SK-N-SH treated with all-trans-retinoic acid at 6 μM for 48 hours (cell line): ENCODE measurements around the gene FBXO38.

Experiments used
- ATAC-seq: fragments of 200-7000 bp; cut with Tn5 transposase; 3 replicates; pipeline ENCODE4 v1.9.1; 2020; ENCODE audit warnings: mild to moderate bottlenecking, moderate library complexity
- ARNTL ChIP-seq: fragments of 450-650 bp; formaldehyde crosslinking; IDR thresholded peaks from 2 replicates; pipeline ENCODE4 v1.5.0; 2020; ENCODE audit warnings: low read depth, mild to moderate bottlenecking, moderate library complexity, borderline replicate concordance
- BACH2 ChIP-seq: fragments of 250-450 bp; sonication (Bioruptor Pico); IDR thresholded peaks from 2 replicates; pipeline ENCODE4 v1.9.0; 2021; ENCODE audit warnings: mild to moderate bottlenecking, borderline replicate concordance
- CREB5 ChIP-seq: fragments of 250-450 bp; sonication (Bioruptor Pico); IDR thresholded peaks from 2 replicates; pipeline ENCODE4 v1.5.1; 2020; ENCODE audit warnings: low read depth, mild to moderate bottlenecking, moderate library complexity
- CSDC2 ChIP-seq: fragments of 250-450 bp; sonication (Bioruptor Pico); IDR thresholded peaks from 2 replicates; pipeline ENCODE4 v1.5.0; 2020; ENCODE audit warnings: mild to moderate bottlenecking, moderate library complexity
- CSRNP3 ChIP-seq: fragments of 250-450 bp; sonication (Bioruptor Pico); IDR thresholded peaks from 2 replicates; pipeline ENCODE4 v1.5.1; 2021; ENCODE audit warnings: mild to moderate bottlenecking, moderate library complexity
- ESRRG ChIP-seq: fragments of 250-450 bp; sonication (Bioruptor Pico); IDR thresholded peaks from 2 replicates; pipeline ENCODE4 v1.6.1; 2021; ENCODE audit warnings: mild to moderate bottlenecking
- GLIS3 ChIP-seq: fragments of 250-450 bp; sonication (Bioruptor Pico); IDR thresholded peaks from 2 replicates; pipeline ENCODE4 v1.5.0; 2020; ENCODE audit warnings: mild to moderate bottlenecking, moderate library complexity
- ISL1 ChIP-seq: fragments of 250-450 bp; sonication (Bioruptor Pico); IDR thresholded peaks from 2 replicates; pipeline ENCODE4 v2.1.2; 2022; ENCODE audit warnings: mild to moderate bottlenecking, moderate library complexity
- OSR1 ChIP-seq: fragments of 250-450 bp; sonication (Bioruptor Pico); IDR thresholded peaks from 2 replicates; pipeline ENCODE4 v1.8.0; 2022; ENCODE audit warnings: moderate library complexity, mild to moderate bottlenecking, inconsistent platforms
- PATZ1 ChIP-seq: fragments of 250-450 bp; sonication (Bioruptor Pico); IDR thresholded peaks from 2 replicates; pipeline ENCODE4 v1.8.0; 2020; ENCODE audit warnings: mild to moderate bottlenecking, moderate library complexity, borderline replicate concordance
- POU6F1 ChIP-seq: fragments of 250-450 bp; sonication (Bioruptor Pico); IDR thresholded peaks from 2 replicates; pipeline ENCODE4 v1.8.0; 2021; ENCODE audit warnings: low read depth, mild to moderate bottlenecking, moderate library complexity, borderline replicate concordance
- PPARA ChIP-seq: fragments of 250-450 bp; sonication (Bioruptor Pico); IDR thresholded peaks from 2 replicates; pipeline ENCODE4 v1.5.0; 2020; ENCODE audit warnings: mild to moderate bottlenecking, borderline replicate concordance
- RARB ChIP-seq: fragments of 250-450 bp; sonication (Bioruptor Pico); IDR thresholded peaks from 2 replicates; pipeline ENCODE4 v1.8.0; 2021; ENCODE audit warnings: mild to moderate bottlenecking, moderate library complexity
- SNAI2 ChIP-seq: fragments of 250-450 bp; sonication (Bioruptor Pico); IDR thresholded peaks from 2 replicates; pipeline ENCODE4 v1.5.0; 2020; ENCODE audit warnings: mild to moderate bottlenecking, moderate library complexity
- TCF4 ChIP-seq: fragments of 250-450 bp; sonication (Bioruptor Pico); IDR thresholded peaks from 2 replicates; pipeline ENCODE4 v1.8.0; 2021; ENCODE audit warnings: mild to moderate bottlenecking, moderate library complexity, borderline replicate concordance
- TOX ChIP-seq: fragments of 250-450 bp; sonication (Bioruptor Pico); IDR thresholded peaks from 2 replicates; pipeline ENCODE4 v1.8.0; 2021; ENCODE audit warnings: mild to moderate bottlenecking, moderate library complexity, borderline replicate concordance
- ZC3H10 ChIP-seq: fragments of 250-450 bp; sonication (Bioruptor Pico); IDR thresholded peaks from 2 replicates; pipeline ENCODE4 v1.5.1; 2021; ENCODE audit warnings: mild to moderate bottlenecking, moderate library complexity
- ZFP3 ChIP-seq: fragments of 250-450 bp; sonication (Bioruptor Pico); IDR thresholded peaks from 2 replicates; pipeline ENCODE4 v1.5.0; 2020; ENCODE audit warnings: mild to moderate bottlenecking, moderate library complexity
- ZFP30 ChIP-seq: fragments of 450-650 bp; formaldehyde crosslinking; IDR thresholded peaks from 2 replicates; pipeline ENCODE4 v1.5.0; 2022; ENCODE audit warnings: mild to moderate bottlenecking, moderate library complexity
- ZNF565 ChIP-seq: fragments of 450-650 bp; formaldehyde crosslinking; conservative IDR thresholded peaks from 2 replicates; pipeline ENCODE4 v1.5.0; 2020; ENCODE audit warnings: low read depth, mild to moderate bottlenecking, moderate library complexity
- ZNF70 ChIP-seq: fragments of 450-650 bp; formaldehyde crosslinking; IDR thresholded peaks from 2 replicates; pipeline ENCODE4 v1.5.0; 2020; ENCODE audit warnings: mild to moderate bottlenecking, moderate library complexity
- ZNF8 ChIP-seq: fragments of 450-650 bp; formaldehyde crosslinking; IDR thresholded peaks from 2 replicates; pipeline ENCODE4 v1.5.0; 2020; ENCODE audit warnings: mild to moderate bottlenecking, moderate library complexity

FBXO38 gene

DNA sequence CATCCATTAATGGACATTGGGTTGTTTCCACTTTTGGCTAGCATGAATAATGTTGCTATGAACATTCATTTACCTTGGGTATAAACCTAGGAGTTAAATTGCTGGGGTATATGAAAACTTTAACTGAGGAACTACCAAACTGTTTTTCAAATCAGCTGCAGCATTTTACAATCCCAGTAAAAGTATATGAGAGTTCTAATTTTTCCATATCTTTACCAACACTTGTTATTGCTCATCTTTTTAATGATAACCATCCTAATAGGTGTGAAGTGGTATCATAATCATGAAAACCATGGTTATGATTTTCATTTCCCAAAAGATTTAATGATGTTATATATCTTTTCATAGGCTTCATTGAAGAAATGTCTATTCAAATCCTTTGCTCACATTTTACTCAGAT, 15.5 kb upstream of the FBXO38 start:
- ATAC-seq, result no peak
- no peak for TF ChIP-seq ZNF8

DNA sequence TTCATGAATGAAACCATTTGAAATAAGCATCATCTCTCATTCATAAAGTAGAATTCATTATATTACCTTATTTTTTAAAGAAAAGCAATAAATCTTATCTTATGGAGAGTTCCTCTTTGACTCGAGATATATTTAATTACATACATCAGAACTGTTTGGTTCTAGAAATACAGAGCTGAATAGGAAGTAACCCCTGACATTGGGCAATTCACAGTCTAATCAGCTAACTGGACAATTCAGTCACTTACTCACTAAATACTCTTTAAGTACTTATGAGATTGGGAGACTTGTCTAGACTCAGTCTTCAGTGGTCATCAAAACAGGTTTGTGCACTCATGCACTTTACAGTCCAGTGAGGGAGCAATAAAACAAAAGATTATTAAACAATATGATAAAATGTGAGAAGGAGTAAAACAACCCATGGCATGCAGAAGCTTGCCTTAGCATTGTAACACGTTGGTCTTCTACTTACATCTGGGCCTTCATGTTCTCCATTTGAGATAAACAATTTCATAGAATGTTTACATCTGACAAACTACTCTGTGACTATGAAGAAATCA, 11.5 kb upstream of the FBXO38 start:
- TF ChIP-seq ZNF70 (CRISPR knock-in tag), result no peak
- no peak for TF ChIP-seq ZNF565 (CRISPR knock-in tag)
- no peak for TF ChIP-seq OSR1 (CRISPR knock-in tag)
- TF ChIP-seq PPARA (CRISPR knock-in tag), result no peak
- no peak for TF ChIP-seq POU6F1
- no peak for TF ChIP-seq ESRRG (CRISPR knock-in tag)
- TF ChIP-seq ZNF8, result no peak
- no peak for TF ChIP-seq ZFP3 (CRISPR knock-in tag)
- TF ChIP-seq TCF4 (CRISPR knock-in tag), result no peak
- TF ChIP-seq ZC3H10 (CRISPR knock-in tag), result no peak
- TF ChIP-seq TOX (CRISPR knock-in tag), result no peak
- no peak for TF ChIP-seq CREB5 (CRISPR knock-in tag)
- TF ChIP-seq ISL1 (CRISPR knock-in tag), result no peak
- TF ChIP-seq, all 23 proteins: peak for 0
- ATAC-seq, result no peak

DNA sequence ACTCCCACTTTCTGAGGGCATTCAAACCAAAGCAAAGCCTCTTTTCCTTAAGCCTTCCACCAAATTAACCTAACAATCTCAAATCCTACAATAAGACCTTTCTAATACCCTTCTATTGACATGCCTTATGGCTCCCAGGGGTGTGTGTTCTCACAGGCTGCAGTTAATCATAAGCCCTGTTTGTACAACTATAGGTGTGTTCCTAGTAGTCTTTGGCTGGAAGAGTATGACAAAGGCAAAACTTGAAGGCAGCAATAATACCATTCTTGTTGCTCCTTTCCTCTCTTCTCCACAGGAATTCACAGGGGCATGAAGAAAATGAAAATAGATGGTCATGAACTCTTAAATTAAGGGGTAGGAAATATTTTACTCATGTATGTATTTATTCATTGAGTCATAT, 10.9 kb upstream of the FBXO38 start:
- ATAC-seq, result no peak
- TF ChIP-seq ZNF8 (no peak), RARB (CRISPR knock-in tag) (no peak), ARNTL (CRISPR knock-in tag) (no peak), ZC3H10 (CRISPR knock-in tag) (no peak), ISL1 (CRISPR knock-in tag) (no peak)

DNA sequence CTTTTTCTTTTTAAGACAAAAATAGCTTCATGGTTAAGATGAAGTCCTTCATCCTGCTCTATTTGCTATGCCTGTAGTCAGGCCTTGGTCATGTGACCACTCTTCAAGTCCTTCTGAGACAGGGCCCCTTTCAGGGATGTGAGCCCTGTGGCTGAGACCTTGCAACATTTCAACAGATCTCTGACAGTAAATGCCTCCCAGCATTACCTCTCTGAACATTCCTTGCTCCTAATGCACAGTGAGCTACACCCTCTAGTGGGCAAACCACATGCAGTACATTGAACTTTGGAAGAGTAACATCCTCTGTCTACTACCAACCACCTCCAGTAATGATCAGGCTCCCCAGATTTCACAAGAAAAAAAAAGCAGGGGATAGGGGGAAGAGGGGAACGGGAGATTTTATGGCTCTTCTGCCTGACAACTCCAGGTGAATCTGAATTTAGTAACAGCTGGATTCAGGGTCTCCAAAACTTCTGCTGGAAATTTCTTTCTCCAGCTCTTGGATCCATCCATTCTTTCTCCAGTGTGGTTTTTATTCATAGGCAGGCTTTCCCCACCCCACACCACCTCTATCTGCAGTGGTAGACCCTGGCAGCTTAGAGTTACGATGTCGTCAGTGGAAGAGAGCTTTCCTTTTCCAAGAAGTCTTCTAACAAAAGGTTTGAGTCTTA, 8.9 kb upstream of the FBXO38 start:
- peak; percentile 99 for ATAC-seq
- TF ChIP-seq SNAI2 (CRISPR knock-in tag) (no peak), PPARA (CRISPR knock-in tag) (no peak), ZNF565 (CRISPR knock-in tag) (no peak), CREB5 (CRISPR knock-in tag) (no peak), ESRRG (CRISPR knock-in tag) (no peak), ZFP30 (CRISPR knock-in tag) (no peak), ZNF70 (CRISPR knock-in tag) (no peak)
- TF ChIP-seq, all 23 proteins: peak for 0

GRCh38 chr5:148376198-148376597, 7.6 kb upstream of the FBXO38 start:
- ATAC-seq, result no peak
- TF ChIP-seq ZNF70 (CRISPR knock-in tag) (no peak), ZNF8 (no peak), GLIS3 (CRISPR knock-in tag) (no peak), TOX (CRISPR knock-in tag) (no peak)
- TF ChIP-seq, all 23 proteins: peak for 0

DNA sequence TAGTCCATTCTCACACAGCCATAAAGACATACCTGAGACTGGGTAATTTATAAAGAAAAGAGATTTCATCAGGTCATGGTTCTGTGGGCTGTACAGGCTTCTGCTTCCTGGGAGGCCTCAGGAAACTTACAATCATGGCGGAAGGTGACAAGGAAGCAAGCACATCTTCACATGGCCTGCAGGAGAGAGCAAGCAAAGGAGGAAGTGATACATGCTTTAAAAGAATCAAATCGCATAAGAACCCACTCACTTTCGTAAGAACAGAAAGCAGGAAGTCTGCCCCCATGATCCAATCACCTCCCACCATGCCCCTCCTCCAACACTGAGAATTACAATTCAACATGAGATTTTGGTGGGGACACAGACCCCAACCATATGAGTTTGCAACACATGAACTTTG, 5.1 kb upstream of the FBXO38 start:
- no peak for ATAC-seq
- TF ChIP-seq ZNF8 (no peak), ISL1 (CRISPR knock-in tag) (no peak), PPARA (CRISPR knock-in tag) (no peak), PATZ1 (CRISPR knock-in tag) (no peak), ZNF70 (CRISPR knock-in tag) (no peak), CSDC2 (CRISPR knock-in tag) (no peak), ZNF565 (CRISPR knock-in tag) (no peak), GLIS3 (CRISPR knock-in tag) (no peak), CREB5 (CRISPR knock-in tag) (no peak), ZFP3 (CRISPR knock-in tag) (no peak), CSRNP3 (CRISPR knock-in tag) (no peak), ESRRG (CRISPR knock-in tag) (no peak), BACH2 (CRISPR knock-in tag) (no peak)
